ENCODE data around the gene WNK1.

WNK1 gene

DNA sequence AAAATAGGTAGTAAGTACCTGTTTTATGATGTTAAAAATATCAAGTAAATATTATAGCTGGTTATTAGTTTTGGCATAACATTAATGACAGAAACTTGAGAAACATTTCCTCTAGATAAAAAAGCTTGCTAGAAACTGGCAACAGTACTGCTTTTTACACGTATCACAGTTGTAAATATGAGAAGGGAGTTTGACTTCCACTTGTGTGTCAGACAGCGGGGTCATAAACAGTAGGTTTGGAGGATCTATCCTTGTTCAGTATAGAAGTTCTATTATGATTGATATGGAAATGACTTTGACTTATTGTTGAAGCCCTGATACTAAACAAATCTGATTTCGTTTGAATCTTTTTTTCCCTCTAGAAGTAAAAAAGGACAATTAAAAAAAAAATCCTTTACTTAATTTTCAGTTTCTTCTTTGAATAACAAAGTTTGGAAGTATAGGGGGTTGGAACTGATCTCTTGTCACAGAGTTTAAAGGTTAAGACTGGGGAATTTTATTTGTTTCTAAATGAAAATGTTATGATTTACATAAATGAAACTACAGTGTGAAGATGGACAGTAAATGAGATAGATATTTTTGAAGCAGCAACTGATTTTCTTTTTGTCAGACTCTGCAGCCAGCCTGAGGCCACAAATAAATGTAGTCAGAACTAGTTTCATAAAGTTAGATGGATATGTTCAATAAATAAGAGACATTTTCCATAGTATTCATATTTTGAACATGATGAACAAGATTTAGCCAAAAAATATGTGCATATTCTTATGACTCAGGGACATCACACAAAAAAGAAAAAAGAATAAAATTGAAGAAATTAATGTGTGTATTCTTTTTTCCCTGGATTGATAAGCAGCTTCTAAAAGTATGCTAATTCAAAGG, 50.1 kb downstream of the WNK1 start:
- TF ChIP-seq CTCF (IDR thresholded peaks at IDR 0.05; ENCODE audit: low read depth, low read length): no peak

DNA sequence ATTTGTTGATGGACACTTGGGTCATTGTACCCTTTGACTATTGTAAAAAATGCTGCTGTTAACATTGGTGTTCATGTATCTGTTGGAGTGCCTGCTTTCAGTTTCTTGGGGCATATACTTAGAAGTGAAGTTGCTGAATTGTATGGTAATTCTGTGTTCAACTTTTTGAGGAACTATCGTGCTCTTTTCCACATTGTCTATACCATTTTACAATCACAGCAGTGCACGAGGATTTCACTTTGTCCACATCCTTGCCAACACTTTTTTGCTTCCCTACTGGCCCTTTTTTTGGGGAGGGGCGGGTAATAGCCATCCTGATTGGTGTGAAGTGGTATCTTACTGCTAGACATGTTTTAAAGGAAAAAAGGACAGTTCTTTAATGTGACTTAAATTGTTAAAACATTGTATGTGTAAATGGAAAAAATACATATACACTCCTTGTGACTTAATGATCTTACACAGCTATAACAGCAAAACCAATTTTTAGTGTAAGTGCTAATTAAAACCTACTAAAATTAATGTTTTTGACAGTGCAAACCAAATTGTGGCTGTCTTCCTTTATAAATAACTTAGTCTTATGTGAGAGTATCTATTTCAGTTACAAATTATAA, 52.7 kb downstream of the WNK1 start:
- in situ Hi-C loops (cut with HindIII; ENCODE audit: low sequenced_read_pairs): no loop called here
- DNase-seq (ENCODE audit: low read depth, low spot score): no peak
- H3K4me3 ChIP-seq (ENCODE audit: low read depth, low read length): no peak overlapping the region
- no peak for TF ChIP-seq CTCF (IDR thresholded peaks at IDR 0.05; ENCODE audit: low read depth, low read length)

More for the DNA sequence above, 50.1 kb downstream of the WNK1 start:
- no peak overlapping the region for H3K4me3 ChIP-seq (ENCODE audit: low read depth, low read length)
- no peak for DNase-seq (ENCODE audit: low read depth, low spot score)
- in situ Hi-C loops (cut with HindIII; ENCODE audit: low sequenced_read_pairs): no loop called here

- no peak for DNase-seq (ENCODE audit: low read depth, low spot score)
- in situ Hi-C loops (cut with HindIII; ENCODE audit: low sequenced_read_pairs): no loop called here
- no peak for TF ChIP-seq CTCF (IDR thresholded peaks at IDR 0.05; ENCODE audit: low read depth, low read length)
- no peak overlapping the region for H3K4me3 ChIP-seq (ENCODE audit: low read depth, low read length)
These were observed 53.9 kb downstream of the WNK1 start for GRCh38 chr12:806200-806791.

DNA sequence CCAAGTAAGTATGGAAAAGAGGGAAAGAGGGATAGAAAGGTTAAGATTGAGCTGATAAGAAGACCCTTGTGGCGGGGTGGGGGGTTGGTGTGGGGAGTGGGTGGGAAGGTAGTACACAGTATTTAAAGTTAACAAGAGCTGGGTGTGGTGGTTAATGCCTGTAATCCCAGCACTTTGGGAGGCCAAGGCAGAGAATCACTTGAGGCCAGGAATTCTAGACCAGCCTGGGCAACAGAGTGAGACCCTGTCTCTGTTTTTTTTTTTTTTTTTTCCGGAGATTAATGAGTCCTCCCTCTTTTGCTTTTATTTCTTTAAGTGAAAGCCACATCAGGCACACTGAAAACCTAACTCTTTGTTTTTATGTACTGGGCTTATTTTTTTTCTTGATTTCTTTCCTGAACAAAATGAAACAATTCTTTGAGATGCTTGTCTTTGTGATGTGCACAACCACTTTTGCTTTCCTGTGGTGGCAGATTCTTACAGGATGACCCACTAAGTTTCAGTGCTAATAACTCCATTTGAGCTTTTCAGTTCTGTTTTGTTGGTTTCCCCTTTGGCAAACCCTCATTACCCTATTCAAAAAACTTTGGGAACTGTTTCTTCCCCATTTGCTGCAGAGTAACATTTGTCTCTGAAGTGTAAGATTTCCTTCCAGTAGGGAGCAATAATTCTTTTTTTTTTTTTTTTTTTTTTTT, 54.8 kb downstream of the WNK1 start:
- no peak for TF ChIP-seq CTCF (IDR thresholded peaks at IDR 0.05; ENCODE audit: low read depth, low read length)
- no peak overlapping the region for H3K4me3 ChIP-seq (ENCODE audit: low read depth, low read length)
- in situ Hi-C loops (cut with HindIII; ENCODE audit: low sequenced_read_pairs): no loop called here
- no peak for DNase-seq (ENCODE audit: low read depth, low spot score)

- DNase-seq (ENCODE audit: low read depth, low spot score): no peak
- H3K4me3 ChIP-seq (ENCODE audit: low read depth, low read length): no peak overlapping the region
- in situ Hi-C loops (cut with HindIII; ENCODE audit: low sequenced_read_pairs): no loop called here
- no peak for TF ChIP-seq CTCF (IDR thresholded peaks at IDR 0.05; ENCODE audit: low read depth, low read length)
These were observed 57.7 kb downstream of the WNK1 start for GRCh38 chr12:810116-810515.

- no peak overlapping the region for H3K4me3 ChIP-seq (ENCODE audit: low read depth, low read length)
- no peak for DNase-seq (ENCODE audit: low read depth, low spot score)
- in situ Hi-C loops (cut with HindIII; ENCODE audit: low sequenced_read_pairs): no loop called here
- TF ChIP-seq CTCF (IDR thresholded peaks at IDR 0.05; ENCODE audit: low read depth, low read length): no peak
These were observed 58.5 kb downstream of the WNK1 start for GRCh38 chr12:810671-811415.

Measured in astrocyte of the spinal cord (primary cell).